GM18511 (cell line): Measurements from ENCODE around the gene SCO2.

Source experiments
- ATAC-seq: cut with Tn5 transposase; IDR thresholded peaks from one replicate; pipeline ENCODE4 v1.9.1; 2021; ENCODE audit warnings: mild to moderate bottlenecking, moderate library complexity; ENCODE audit not compliant: unreplicated experiment

SCO2 gene

GRCh38 chr22:50525104-50525857, at the start of gene SCO2:
Gene SCO2, minus strand, starts transcription at chr22:50525598. Its CDS starts 1,187 bp downstream, at chr22:50524411.
- ATAC-seq, result peak; percentile 48

GRCh38 chr22:50574383-50574755, 49.0 kb upstream of the SCO2 start:
- no peak for ATAC-seq

GRCh38 chr22:50573491-50574382, 48.3 kb upstream of the SCO2 start:
- no peak for ATAC-seq

- no peak for ATAC-seq
These were observed 47.6 kb upstream of the SCO2 start for GRCh38 chr22:50572965-50573364.

GRCh38 chr22:50571264-50572175, 46.1 kb upstream of the SCO2 start:
- ATAC-seq, result no peak

GRCh38 chr22:50570861-50571260, 45.5 kb upstream of the SCO2 start:
- ATAC-seq, result no peak

GRCh38 chr22:50569896-50570535, 44.6 kb upstream of the SCO2 start:
- no peak for ATAC-seq

GRCh38 chr22:50569041-50569459, 43.7 kb upstream of the SCO2 start:
- ATAC-seq, result no peak

- no peak for ATAC-seq
These were observed 43.2 kb upstream of the SCO2 start for GRCh38 chr22:50568626-50569025.

GRCh38 chr22:50567721-50568252, 42.4 kb upstream of the SCO2 start:
- ATAC-seq, result no peak

GRCh38 chr22:50564289-50564688, 38.9 kb upstream of the SCO2 start:
- no peak for ATAC-seq

- no peak for ATAC-seq
These were observed 38.2 kb upstream of the SCO2 start for GRCh38 chr22:50563413-50564160.

- ATAC-seq, result peak; percentile 97
These were observed 37.4 kb upstream of the SCO2 start, which contains the start of gene SYCE3 for GRCh38 chr22:50562523-50563412. Gene SYCE3, minus strand, starts transcription at chr22:50562919. Its CDS starts 6,514 bp downstream, at chr22:50556405.

- no peak for ATAC-seq
These were observed 36.3 kb upstream of the SCO2 start for GRCh38 chr22:50561401-50562358.

GRCh38 chr22:50560034-50560433, 34.6 kb upstream of the SCO2 start:
- ATAC-seq, result no peak

GRCh38 chr22:50556703-50557102, 31.3 kb upstream of the SCO2 start:
- ATAC-seq, result no peak

GRCh38 chr22:50553310-50553709, 27.9 kb upstream of the SCO2 start:
- ATAC-seq, result no peak
